Measurements from ENCODE around the gene POP4. TPM values are rescaled to one million over a fixed set of nuclear protein-coding genes. Genes with fewer than 3 reads are reported as not detected.

The POP4 gene
- total and polyA plus RNA-seq, 2 of the 8 experiments (the other 6 are each of a cell fraction or from before 2014, with no cell fraction given): 29.1 to 41.5 TPM

DNA sequence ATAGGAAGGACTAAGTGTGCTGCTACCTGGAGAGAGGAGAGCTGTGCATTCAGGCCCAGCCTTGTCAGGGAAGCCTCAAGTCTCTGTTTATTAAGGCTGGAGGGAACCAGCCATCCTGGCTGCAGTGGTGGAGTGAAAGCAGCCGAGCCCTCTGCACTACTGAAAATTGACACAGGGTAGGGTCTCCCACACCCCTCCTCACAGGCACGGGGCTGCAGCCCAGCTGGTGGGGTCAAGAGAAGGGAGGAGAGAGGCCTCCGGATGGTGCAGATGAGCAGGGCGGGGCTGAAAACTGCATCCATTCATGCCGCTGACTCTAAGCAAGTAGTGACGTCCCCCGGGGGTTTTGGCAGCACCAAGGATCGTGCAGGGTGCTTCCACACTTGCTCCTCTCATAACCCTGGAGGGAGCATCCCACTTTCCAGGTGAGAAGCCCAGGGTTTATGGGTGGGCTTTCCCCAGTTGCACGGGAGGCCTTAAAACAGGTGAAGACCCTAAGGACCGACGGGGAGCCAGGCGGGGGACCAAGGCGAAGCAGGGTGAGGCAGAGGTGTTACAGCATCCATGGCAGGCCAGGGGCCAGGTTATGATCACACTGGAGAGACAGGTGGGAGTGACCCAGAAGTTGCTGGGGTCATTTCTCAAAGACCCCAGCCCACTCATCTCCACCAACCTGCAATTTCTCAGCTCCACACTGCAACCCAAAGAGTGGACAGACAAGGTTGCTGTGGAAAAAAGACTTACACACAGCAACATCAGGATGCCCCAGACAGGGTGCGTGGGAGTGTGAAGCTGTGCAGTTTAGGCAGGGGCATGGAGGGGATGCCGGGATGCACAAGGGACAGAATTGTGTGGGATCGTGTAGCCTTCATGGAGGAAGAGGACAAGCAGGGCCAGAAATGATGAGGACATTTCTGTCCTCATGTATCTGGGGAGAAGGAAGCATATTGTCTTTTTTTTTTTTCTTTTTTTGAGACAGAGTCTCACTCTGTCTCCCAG lies 43.5 kb upstream of the POP4 start (continued):
- TF ChIP-seq POLR2AphosphoS5 (IDR thresholded peaks at IDR 0.05; ENCODE audit: low read depth, low read length) (no peak), ZNF274 (IDR thresholded peaks at IDR 0.05; ENCODE audit: borderline replicate concordance, extremely low read depth, low read length) (no peak)
- TF ChIP-seq, protein P1, sequence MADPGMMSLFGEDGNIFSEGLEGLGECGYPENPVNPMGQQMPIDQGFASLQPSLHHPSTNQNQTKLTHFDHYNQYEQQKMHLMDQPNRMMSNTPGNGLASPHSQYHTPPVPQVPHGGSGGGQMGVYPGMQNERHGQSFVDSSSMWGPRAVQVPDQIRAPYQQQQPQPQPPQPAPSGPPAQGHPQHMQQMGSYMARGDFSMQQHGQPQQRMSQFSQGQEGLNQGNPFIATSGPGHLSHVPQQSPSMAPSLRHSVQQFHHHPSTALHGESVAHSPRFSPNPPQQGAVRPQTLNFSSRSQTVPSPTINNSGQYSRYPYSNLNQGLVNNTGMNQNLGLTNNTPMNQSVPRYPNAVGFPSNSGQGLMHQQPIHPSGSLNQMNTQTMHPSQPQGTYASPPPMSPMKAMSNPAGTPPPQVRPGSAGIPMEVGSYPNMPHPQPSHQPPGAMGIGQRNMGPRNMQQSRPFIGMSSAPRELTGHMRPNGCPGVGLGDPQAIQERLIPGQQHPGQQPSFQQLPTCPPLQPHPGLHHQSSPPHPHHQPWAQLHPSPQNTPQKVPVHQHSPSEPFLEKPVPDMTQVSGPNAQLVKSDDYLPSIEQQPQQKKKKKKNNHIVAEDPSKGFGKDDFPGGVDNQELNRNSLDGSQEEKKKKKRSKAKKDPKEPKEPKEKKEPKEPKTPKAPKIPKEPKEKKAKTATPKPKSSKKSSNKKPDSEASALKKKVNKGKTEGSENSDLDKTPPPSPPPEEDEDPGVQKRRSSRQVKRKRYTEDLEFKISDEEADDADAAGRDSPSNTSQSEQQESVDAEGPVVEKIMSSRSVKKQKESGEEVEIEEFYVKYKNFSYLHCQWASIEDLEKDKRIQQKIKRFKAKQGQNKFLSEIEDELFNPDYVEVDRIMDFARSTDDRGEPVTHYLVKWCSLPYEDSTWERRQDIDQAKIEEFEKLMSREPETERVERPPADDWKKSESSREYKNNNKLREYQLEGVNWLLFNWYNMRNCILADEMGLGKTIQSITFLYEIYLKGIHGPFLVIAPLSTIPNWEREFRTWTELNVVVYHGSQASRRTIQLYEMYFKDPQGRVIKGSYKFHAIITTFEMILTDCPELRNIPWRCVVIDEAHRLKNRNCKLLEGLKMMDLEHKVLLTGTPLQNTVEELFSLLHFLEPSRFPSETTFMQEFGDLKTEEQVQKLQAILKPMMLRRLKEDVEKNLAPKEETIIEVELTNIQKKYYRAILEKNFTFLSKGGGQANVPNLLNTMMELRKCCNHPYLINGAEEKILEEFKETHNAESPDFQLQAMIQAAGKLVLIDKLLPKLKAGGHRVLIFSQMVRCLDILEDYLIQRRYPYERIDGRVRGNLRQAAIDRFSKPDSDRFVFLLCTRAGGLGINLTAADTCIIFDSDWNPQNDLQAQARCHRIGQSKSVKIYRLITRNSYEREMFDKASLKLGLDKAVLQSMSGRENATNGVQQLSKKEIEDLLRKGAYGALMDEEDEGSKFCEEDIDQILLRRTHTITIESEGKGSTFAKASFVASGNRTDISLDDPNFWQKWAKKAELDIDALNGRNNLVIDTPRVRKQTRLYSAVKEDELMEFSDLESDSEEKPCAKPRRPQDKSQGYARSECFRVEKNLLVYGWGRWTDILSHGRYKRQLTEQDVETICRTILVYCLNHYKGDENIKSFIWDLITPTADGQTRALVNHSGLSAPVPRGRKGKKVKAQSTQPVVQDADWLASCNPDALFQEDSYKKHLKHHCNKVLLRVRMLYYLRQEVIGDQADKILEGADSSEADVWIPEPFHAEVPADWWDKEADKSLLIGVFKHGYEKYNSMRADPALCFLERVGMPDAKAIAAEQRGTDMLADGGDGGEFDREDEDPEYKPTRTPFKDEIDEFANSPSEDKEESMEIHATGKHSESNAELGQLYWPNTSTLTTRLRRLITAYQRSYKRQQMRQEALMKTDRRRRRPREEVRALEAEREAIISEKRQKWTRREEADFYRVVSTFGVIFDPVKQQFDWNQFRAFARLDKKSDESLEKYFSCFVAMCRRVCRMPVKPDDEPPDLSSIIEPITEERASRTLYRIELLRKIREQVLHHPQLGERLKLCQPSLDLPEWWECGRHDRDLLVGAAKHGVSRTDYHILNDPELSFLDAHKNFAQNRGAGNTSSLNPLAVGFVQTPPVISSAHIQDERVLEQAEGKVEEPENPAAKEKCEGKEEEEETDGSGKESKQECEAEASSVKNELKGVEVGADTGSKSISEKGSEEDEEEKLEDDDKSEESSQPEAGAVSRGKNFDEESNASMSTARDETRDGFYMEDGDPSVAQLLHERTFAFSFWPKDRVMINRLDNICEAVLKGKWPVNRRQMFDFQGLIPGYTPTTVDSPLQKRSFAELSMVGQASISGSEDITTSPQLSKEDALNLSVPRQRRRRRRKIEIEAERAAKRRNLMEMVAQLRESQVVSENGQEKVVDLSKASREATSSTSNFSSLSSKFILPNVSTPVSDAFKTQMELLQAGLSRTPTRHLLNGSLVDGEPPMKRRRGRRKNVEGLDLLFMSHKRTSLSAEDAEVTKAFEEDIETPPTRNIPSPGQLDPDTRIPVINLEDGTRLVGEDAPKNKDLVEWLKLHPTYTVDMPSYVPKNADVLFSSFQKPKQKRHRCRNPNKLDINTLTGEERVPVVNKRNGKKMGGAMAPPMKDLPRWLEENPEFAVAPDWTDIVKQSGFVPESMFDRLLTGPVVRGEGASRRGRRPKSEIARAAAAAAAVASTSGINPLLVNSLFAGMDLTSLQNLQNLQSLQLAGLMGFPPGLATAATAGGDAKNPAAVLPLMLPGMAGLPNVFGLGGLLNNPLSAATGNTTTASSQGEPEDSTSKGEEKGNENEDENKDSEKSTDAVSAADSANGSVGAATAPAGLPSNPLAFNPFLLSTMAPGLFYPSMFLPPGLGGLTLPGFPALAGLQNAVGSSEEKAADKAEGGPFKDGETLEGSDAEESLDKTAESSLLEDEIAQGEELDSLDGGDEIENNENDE (IDR thresholded peaks at IDR 0.05; ENCODE audit: insufficient replicate concordance, low read length): no peak
